Measurements from ENCODE around the gene DUOX2.
"Not testable (repeated sequence)": the region's sequence is repeated elsewhere in the genome, so short reads cannot be mapped to it uniquely, and the experiment has no call there.

DUOX2 gene

DNA sequence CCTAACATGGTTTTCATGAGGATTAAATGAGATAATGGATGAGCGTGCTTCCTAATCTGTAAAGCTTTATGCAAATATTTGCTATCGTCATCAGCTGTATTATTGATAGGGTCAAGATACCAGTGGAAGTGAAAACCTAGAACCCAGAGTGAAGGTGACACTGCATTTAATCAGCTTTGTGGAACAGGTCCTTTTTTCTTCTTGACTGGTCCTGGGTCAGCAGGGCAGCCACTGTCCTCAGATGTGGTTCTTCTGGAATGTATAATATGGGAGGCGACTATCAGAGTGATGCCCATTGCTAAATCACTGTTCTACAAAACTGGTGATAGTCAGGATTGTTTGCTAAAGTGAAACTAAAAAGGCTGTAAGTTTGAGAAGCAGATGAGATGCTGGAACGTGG, 49.6 kb downstream of the DUOX2 start:
- peak; percentile 9 for DNase-seq (ENCODE audit: low read depth)

DNA sequence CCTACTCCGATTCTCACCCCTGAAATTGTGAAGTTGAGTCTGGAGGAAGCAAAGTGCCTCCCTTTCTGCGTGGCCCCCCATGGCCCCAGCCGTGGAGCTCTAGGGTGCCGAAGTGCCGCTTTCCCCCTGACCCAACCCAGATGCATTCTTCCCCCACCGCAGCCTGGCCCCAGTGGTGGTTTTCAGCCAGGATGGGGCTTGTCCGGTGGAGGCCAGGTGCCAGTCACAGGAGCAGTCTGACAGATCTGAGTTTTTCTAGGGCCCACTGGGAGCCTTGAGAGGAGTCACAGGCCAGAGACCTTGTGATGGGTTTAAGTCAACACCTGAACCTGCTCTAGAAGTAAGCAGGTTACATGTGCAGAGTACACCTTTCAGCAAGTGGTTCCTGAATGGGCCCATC, 51.7 kb downstream of the DUOX2 start:
- DNase-seq (ENCODE audit: low read depth), result not testable (repeated sequence)

DNA sequence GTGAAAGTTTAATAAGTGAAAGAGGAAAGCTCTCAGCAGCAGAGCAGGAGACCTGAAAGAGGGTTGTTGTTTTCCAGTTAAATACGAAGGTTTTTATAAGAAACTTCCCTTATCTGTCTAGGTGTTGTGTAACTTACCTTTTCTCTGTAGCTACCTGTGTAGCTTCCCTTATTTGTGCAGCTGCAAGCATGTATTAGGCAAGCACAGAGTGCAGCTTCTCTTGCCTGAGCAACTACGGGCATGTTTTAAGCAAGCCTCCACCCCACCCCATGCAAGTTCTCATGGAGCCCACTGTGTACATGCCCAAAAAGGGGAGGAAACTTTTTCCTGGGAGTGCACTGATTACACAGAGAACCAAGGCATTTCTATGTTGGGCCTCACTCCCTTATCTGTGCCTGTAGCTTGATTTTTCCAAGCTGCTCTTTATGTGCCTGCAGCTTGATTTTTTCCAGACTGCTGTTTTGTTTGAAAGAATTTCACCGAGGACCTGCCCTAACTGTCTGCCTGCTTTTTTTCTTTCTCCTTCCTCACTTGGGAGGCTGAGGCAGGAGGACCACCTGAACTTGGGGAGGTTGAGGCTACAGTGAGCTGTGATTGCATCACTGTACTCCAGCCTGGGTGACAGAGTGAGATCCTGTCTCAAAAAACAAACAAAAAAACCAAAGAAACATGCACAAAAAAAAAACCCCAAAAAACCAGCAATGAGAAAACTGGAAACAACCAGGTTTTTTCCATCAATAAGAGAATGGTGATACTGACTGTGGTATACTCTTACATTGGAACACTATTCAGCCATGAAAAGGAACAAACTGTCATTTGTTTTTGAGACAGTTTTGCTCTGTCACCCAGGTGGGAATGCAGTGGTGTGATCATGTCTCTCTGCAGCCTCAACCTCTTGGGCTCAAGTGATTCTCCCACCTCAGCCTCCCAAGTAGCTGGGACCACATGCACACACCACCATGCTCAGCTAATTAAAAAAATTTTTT, 55.0 kb downstream of the DUOX2 start:
- DNase-seq (ENCODE audit: low read depth), result not testable (repeated sequence)

DNA sequence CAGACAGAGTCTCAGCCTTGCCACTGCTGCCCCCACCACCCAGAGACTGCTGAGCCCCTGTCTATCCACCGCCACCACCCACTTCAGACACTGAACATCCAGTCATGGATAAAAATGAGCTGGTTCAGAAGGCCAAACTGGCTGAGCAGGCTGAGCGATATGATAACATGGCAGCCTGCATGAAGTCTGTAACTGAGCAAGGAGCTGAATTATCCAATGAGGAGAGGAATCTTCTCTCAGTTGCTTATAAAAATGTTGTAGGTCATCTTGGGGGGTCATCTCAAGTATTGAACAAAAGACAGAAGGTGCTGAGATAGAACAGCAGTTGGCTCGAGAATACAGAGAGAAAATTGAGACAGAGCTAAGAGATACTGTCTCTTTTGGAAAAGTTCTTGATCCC, 61.3 kb downstream of the DUOX2 start:
- DNase-seq (ENCODE audit: low read depth), result not testable (repeated sequence)

DNA sequence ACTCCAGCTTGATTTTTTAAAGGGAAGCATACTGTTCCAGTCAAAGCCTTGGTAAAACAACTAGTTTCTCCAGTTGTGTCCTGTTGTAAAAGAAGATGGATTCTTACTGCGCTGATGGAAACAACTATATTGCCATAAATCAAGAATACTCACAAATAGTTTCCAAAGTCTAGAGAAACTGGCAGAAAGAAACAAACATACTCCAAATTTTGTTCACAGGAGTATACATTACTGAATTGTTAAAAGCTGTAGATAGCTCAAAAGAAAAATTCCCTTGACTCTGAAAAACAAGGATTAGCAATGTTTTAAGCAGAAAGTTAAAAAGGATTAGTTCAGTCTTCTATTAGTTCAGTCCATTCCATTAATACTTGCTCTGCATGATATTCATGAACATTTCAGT, 63.4 kb downstream of the DUOX2 start:
- no peak for DNase-seq (ENCODE audit: low read depth)

DNA sequence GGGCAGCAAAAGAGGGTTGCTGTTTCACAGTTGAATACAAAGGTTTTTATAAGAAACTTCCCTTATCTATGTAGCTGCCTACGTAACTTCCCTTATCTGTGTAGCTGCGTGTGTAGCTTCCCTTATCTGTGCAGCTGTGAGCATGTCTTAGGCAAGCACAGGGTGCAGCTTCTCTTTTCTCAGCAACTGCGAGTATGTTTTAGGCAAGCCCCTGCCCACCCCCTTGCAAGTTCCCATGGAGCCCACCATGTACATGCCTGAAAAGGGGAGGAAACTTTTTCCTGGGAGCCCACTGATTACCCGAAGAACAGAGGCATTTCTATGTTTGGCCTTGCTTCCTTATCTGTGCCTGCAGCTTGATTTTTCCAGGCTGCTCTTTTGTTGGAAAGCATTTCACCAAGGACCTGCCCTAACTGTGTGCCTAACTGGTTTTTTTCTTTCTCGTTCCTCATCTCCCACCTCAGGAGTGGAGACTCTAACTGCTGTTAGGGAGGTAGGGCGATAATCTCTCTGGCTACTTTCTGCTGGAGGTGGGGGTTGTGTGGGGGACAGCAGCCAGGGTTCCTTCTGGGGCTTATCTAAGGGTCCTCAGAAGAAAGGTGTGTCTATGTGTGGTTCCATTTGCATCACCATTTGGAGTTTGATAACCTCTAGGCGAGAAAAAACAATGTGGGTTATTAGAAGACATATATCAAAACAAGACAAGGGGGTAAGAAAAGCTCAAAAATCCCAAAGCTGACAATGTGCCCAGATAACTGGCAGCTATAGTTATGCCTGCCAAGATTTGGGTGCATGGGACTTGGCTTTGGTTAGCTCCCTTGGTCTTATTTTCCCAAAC, 65.0 kb downstream of the DUOX2 start:
- DNase-seq (ENCODE audit: low read depth), result peak; percentile 10

DNA sequence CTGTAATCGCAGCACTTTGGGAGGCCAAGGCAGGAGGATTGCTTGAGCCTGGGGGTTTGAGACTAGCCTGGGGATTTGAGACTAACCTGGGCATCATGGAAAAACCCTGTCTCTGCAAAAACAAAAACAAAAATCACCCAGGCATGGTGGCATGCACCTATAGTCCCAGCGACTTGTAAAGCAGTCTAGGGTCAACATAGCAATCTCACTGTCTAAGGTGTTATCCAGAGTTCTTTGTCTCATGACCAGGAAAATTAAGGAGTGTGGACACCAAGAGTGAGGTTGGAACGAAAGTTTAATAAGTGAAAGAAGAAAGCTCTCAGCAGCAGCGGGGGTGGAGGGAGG, 65.6 kb downstream of the DUOX2 start:
- not testable (repeated sequence) for DNase-seq (ENCODE audit: low read depth)

DNA sequence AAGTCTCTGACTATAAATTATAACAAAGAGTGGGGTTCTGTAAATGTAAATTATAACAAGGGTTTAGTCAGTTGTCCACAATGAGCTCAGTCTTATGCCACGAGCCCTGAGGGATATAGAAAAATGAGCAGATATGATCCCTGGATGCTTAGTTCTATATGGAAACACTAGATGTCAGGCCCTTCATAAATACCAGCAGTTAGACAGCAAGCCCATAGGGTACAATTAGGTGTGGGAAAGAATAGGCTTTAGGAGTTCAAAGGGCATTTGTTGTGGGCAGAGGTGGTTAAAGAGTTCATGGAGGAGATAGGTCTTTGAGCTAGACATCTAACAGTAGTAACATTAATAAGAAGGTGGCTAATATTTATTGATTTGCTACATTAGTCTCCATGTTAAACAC, 69.7 kb downstream of the DUOX2 start:
- DNase-seq (ENCODE audit: low read depth), result not testable (repeated sequence)

DNA sequence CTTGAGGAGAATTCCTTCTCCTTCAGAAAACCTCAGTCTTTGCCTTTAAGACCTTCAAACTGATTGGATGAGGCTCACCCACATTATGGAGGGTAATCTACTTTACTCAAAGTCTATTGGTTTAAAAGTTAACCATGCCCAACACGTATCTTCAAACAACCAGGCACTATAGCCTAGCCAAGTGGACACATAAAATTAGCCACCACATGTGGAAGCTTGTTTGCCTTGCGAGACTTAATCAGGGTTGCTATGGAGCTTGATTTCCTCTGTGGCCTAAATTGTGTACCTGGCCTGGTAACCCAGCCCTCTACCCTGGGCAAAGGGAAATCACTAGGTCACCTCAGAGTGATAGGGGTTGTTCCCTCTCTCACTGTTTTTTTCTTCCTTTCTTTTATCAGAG, 71.1 kb downstream of the DUOX2 start:
- DNase-seq (ENCODE audit: low read depth), result not testable (repeated sequence)

All from non-pigmented ciliary epithelial cell (primary cell).